ENCODE results near the gene ABCB11.
"Not testable (repeated sequence)": the region's sequence is repeated elsewhere in the genome, so short reads cannot be mapped to it uniquely, and the experiment has no call there.

ABCB11 gene

DNA sequence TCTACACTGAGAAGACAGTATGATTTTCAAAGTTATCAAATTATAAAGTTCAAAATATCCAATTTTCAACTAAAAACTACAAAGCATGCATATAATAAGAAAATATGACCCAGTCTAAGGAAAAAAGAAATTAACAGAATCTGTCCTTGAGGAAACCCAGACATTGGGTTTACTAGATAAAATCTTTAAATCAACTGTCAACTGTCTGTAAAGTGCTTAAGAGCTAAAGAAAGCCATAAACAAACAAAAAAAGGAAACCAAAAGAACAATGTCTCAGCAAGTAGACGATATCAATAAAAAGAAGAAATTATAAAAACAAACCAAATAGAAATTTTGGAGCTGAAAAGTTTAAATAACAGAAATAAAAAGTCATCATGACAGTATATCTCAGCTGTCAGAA lies 10.5 kb upstream of the ABCB11 start:
- no peak for DNase-seq

DNA sequence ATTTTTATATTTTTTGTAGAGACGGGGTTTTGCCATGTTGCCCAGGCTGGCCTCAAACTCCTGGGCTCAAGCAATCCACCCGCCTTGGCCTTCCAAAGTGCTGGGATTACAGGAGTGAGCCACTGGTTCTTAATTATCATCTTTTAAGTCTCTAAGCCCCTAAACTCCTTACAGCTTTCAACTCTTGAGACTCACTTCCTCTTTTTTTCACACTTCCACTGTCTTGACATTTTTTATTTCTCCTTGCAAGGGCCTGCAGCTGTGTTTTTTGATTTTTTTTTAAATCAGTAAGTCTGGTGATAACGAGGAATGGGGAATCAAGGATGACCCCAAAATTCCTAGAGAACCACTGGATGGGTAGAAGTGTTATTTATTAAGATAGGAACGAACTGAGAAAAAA lies 8.6 kb upstream of the ABCB11 start:
- DNase-seq = no peak

DNA sequence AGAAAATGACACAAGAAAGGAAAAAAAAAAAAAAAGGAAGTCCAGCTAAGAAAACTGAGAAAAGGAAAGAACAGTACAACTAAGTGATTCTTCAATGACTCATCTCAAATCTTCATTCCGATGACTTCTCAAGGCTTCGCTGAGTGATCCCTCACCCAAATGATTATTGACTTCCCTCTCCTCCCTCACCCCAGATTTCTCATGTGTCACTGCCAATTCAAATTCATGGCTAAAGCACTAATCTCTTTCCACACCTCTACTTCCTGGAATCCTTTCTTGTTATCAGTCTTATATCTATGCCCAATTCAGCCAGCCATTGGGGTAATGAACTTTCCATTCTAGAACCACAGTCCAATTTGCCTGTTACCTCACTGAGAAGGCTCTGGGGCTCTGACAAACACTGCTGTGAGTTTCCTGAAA lies 7.2 kb upstream of the ABCB11 start:
- no peak for DNase-seq

DNA sequence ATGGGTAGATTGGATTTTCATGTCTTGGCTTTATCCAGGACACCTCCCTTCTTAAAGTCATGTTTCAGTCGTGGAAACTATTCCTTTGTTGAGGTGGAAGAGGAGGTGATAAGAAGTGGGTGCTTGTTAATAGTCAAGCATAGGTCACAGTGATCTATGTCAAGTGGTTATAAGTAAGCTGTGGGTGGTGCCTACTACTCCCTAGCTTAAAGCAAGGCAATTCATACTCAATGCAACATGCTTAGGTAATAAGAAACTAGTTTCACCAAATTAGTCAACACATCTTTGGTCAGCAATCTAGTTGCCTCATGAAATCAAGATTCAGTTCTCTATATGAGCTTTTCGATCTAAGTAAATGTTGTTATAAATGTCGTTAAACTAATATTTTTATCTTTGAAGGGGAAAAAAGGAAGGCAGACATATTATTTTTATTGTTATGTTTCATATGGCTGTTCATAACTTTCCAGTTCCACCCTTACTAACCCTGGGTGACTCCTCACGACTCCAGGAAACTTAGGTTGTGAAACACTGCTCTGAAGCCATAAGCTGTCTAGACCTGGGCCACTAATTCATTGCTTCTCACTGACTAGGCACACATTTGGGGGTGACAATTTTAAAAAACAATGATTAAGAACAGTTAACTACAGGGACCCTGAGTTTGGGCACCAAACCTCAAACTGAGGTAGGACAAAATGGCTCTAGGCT lies 5.8 kb upstream of the ABCB11 start:
- DNase-seq = no peak

DNA sequence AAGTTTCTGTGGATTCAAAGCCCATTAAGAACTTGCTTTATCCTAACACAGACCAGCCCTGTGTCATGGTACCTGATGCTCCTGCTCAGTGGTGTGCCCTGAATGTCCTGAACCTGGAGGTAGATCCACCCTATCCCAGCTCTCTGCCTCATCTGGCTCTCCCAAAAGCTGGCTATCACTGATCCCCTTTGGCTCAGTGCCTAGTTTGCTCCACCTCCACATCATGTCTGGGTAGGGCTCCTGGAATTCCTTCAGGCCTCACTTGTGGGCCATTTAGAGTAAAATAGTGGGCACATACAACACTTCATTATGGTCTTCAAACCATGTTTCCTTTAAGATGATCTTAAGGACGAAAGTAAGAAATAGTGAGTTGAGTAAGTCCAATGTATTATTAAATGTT lies 4.8 kb upstream of the ABCB11 start:
- no peak for DNase-seq

DNA sequence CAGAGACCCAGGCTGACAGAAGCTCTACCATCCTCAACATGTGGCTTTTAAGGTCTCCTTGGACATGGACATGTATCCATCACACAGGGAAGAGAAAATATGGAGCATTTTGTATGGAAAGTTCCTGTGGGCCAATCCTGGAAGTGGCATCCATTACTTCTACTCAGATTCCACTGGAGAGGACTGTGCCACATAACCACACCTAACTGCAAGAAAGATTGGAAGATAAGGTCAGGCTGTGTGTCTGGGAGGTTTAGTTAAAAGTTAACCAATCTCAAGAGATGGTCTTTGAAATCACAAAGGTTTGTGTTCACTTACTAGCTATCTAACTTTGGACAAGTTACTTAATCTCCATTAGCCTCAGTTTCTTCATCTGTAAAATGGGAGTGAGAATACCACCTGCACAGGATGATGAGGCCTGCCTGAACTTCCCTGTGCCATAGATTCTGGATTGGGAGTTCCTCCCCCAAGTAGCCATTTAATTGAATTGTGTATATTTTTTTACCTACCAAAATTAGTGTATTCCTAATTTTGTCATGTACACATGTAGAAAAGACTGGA lies 3.9 kb upstream of the ABCB11 start:
- DNase-seq = no peak

DNA sequence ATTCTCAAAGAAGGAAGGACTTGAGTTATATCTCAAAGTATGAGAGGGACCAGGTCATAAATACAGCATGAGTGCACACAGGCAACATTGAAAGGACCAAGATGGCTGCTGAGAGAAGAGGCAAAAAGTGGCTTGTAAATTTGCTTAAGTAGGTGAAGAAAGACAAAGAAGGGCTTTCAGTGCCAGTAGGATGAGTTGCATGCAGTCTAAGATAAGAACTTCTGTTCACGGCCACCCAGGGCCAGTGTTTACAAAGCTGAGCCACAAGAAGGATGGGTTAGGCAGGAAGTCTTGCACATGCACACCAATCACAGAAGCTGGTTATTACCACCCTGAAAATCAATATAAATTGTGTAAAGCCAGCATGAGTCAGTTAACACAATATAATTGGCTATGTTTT lies 3.1 kb upstream of the ABCB11 start:
- DNase-seq = no peak

DNA sequence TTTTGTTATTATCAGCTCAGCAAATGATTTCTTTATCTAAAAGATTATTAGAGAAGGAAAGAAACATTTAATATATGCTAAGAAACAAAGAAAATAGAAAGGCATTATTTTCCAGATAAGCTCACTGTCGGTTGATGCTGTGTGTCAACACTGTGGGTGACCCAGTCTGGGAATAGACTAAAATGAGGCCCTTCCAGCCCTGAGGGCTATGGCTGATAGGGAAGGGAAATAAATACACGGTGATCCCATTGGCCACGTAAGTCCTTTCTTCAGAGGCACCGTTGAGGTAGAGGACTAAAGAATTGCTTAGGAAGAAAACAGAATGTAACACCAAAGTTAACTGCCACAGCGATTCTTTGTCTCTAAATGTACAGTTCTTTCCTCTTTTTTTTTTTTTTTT lies 1.8 kb downstream of the ABCB11 start:
- no peak for DNase-seq

DNA sequence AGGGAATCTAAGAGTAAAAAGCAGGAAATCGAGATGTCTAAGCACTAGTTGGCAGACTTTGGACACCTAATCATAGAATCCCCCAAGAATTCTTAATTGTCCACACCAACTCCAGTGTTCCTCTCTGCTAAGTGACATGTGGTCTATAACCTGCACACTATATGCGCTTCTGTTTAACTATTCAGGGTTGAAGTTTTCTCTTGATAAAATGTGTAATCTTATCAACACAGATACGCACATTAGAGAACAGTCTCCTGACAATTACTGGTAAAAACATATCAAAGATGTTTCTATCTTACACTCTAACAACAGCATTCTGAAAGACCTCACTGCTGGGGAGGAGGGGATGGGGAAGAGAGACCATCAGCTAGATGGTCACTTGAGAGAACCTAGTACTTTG lies 3.9 kb downstream of the ABCB11 start:
- DNase-seq = no peak

DNA sequence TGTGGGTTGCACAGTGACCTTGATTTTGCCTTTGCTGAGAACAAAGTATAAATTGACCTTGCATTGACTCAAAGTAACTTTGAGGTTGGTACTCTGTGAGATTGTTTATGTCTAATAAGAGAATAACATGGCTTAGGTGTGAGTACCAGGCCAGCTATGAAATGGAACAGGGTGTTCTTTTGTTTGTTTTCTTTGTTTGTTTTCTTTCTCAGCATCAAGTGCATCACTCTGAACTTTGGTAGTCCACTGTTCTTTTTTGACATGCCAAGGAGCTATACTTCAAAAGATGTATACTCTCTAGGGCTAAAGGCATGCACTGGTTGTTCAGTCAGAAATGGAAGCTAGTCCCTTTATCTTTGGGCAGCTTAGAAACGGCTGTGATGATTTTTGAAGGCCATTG lies 5.1 kb downstream of the ABCB11 start:
- no peak for DNase-seq

DNA sequence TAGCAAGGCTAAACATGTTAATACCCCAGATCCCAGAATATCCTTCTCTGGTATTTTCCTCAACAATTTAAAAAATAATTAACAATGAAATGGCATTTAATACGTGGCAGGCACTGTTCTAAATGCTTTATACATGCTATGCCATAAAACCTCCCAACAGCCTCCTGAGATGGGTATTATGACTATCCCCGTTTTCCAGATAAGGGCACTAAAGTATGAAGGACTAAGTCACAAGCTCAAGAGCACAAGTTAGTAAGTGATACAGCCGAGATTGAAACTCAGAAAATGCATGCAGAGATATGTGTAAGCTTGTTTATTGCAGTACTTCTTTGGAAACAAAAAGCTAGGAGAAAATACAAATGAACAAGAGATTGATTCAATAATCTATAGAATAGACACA lies 8.0 kb downstream of the ABCB11 start:
- DNase-seq = no peak

DNA sequence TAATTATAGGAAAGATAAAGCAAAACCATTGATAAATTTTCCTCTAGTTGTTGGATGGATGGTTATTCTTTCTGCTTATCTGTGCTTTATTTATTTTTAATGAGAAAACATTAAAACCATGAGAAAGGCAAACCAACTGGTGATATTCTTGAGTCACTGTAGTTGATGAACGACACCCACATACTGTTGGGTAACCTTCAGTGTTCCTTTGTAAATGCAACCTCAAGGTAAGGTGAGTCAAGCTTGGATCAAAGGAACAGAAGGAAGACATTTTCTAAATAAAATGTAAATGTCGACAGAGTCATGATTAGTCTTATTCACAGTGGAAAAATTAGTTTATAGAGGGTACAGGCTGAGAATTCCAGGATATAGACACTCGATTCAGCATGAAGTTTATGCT lies 12.7 kb downstream of the ABCB11 start:
- no peak for DNase-seq

DNA sequence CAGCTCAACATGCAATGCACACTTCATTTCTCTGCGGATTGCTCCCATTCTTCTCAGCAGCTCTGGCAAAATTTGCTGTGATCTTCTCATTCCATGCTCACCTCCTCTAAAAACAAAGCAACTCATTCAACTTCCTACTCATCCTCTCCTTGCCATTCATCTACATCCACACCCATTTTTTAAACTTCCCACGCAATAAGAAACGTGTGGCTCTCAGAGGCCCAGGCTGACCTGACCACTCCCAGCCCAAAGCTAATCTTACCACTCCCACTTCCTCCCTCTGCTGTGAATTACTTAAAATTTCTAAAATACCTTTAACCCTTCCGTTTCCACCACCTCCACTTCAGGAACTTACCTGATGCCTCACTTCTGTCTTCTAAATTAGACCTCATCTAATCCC lies 15.2 kb downstream of the ABCB11 start:
- no peak for DNase-seq

DNA sequence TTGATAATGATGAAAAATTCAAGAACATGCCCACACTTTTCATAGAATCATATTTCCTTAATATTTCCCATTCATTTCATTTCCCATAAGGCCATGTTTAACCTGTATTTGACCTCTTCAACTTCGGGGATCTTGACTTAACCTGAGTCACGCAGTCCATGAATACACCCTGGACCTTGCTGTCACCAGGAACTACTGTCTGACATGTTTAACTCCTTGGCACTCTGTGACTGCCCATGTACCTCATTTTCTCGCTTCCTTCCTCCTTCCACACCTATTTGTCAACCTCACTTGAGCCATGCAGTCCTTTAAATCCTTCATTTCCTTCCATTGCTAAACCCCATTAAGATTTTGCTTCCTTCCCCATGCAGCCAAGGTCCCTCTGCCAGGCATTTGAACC lies 16.3 kb downstream of the ABCB11 start:
- no peak for DNase-seq

DNA sequence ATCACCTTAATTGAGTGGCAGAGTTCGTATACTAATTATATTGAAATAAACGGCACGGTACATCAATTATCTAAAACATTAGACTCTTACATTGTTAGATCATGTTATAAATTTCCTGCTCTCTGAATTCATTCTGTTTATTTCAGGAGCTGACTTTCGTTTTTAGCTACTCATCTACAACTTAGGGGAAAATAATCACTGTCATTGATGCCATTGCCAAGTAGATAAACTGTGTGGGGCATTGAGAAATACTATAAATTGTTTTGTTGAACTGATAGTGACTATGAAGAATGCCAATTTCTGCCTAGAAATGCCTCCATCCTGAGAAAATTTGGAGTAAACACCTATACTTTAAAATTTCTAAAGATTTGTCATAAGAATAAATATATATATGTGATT lies 17.5 kb downstream of the ABCB11 start:
- DNase-seq = no peak

DNA sequence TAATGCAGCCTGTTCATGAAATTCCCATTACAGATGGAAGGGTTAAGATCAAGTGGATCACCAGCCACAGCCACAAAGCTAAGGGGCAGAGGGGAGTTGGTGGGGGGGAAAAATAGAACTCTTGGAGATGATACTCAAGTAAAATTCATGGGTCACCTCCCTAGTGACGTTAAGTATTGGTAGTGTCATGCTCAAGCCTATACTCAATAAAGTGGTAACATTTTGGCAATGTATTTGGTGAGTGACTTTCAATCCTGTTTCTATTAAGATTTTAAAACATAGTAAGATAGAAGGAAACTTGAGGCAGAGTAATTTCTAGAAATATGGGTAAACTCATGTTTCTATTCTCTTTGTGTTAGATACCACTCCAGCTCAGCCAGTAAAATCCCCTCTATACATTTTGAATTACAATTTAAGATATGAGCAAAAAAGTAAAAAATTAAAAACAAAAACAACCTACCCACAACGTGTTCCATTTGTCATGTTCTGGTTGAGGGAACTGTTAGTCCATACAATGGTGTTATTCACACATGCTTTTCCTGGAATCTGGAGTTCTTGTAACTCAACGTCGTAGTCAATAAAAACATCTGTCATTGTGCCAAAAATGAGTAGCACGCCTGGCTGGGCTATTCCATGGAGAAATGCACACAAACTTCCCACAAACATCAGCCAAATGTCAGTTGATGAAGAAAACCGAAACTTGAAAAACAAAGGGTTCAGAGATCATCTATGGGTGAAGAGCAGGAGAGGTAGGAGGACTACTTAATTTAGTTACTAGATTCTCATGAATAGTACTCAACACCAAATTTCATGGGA lies 18.1 kb downstream of the ABCB11 start:
- no peak for DNase-seq

DNA sequence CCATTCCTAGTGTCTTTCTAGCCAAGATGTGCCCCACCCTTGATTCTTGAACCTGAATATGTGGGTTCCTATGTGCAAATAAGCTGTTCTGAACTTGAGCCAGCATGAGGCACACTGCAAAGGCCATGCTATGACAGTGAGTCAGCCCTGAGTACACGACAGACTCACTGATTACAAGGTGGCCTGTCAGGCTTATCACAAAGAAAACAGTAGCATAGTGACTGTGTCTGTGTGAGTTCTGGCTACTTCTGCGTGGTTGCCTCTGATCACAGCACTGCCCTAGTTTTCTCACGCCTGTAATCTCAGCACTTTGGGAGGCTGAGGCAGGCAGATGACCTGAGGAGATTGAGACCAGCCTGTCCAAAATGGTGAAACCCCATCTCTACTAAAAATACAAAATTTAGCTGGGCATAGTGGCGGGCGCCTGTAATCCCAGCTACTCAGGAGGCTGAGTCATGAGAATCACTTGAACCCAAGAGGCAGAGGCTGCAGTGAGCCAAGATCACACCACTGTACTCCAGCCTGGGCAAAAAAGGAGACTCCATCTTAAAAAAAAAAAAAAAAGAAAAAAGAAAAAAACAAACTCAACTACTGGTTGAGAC lies 18.8 kb downstream of the ABCB11 start:
- DNase-seq = not testable (repeated sequence)

DNA sequence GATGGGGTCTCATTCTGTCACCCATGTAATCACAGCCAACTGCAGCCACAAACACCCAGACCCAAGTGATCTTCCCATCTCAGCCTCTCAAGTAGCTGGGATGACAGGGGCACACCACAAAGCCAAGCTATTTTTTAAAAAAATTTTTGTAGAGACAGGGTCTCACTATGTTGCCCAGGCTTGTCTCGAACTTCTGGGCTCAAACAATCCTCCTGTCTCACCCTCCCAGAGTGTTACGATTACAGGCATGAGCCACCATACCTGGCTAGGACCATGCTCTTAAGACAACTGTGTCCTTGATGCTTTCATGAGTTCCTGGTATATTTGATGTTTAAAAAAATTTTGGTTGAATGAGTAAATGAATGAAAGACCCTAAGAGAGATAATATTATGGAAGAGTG lies 19.4 kb downstream of the ABCB11 start:
- DNase-seq = no peak

DNA sequence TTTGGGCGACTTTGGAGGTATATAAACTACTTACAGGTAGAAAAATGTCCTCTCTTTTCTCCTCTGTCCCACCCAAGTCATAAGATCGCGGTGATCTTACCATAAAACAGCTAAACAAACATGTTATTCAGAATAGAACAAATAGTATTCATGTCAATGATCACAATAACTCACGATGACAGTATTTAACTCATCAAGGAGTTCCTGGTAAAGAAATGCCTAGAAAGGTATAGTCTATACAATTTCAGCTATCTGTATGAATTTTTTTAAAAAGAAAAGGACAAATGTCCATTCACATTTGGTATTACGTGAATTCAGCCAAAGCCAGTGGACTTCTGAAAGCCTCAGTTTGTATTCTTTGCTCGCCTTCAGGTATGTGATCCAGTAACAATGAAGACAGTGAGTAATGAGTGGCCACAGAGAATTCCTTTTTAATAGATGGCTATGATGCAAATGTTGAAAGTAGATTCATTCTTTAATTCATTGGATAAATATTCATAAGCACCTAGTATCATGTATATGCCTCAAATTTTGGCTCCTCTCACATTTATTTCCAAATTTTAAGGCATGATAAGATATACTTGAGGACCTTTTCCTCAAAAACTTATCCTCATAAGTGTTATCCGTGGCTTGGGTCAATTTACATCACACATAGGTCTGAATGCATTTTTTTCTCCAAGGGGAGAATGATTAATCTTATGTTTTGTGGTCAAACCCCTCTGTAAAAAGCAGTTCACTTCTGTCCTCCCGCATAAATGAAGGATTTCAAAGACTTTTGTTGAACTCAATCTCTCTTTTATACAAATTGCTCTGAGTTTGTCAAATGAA lies 20.3 kb downstream of the ABCB11 start:
- no peak for DNase-seq

DNA sequence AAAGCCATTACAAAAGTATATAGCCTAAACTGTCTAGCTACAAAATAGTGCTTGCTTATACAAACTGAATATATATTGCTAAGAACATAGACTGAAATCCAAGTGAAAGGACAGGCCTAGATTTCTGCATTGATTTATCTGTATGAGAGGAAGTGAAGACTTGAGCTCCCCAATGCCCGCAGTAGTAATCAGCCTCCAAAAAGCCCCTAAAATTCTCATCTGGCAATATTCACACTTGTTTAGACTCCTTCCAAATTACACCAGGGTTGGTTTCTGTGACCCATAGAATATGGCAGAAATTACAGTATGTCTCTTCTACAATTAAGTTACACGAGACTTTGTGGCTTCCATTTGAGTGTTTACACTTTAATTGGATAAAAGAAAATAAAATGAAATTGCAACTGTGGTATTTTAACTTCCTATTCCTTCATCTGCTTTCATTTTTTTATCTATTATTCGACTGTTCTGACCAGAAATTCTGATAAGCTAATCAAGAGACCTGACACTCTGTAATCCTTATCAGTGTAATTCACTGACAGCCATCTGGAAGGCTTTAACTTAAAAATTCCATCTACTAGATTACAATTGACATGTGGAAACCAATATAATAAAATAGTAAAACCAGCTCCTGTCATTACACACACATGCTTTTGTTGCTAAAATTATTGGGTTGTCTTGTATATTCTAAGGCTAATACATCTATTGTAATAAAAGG lies 21.1 kb downstream of the ABCB11 start:
- no peak for DNase-seq

DNA sequence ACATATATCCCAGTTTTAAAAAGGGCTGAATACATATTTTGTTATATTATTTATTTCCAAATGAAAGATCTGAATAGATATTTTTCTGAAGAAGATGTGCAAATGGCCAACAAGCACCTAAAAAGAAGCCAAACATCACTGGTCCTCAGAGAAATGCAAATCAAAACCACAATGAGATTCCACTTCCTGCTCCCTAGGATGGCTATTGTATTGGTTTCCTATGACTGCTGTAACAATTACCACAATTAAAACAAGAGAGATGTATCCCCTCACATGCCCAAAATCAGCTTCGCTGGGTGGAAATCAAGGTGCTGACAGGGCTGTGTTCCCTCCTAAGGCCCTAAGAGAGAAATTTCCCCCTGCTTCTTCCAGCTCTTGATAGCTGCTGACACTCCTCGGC lies 23.2 kb downstream of the ABCB11 start:
- DNase-seq = no peak

DNA sequence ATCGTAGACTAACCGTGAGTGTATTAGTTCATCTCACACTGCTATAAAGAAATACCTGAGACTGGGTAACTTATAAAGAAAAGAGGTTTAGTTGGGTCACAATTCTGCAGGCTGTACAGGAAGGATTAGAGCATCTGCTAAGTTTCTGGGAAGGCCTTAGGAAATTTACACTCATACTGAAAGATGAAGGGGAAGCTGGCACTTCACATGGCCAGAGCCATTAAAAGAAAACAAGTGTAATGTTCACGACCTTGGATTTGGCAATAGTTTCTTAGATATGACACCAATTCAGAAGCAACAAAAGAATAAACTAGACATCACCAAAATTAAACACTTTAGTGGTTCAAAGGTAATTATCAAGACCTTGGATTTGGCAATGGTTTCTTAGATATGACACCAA lies 23.8 kb downstream of the ABCB11 start:
- DNase-seq = no peak
